Spinal cord (tissue), 10 donors: ENCODE results near the gene RBM39. TPM values are rescaled to one million over a fixed set of nuclear protein-coding genes. Genes with fewer than 3 reads are reported as not detected.

Experiments
- DNase-seq, 6 donors: peaks; one replicate each; pipeline versions ENCODE4 v3.0.0 to v3.0.0-alpha.2; 2013 to 2015; ENCODE audit warnings: low spot score in 6 of 6, low read depth in 4 of 6
- H3K27ac ChIP-seq: one replicate; pipeline ENCODE4 v1.5.1; 2013; ENCODE audit warnings: low read depth, low read length, control low read depth
- H3K27me3 ChIP-seq: one replicate; pipeline ENCODE4 v1.6.1; 2013; ENCODE audit warnings: low read length; ENCODE audit not compliant: control insufficient read depth, insufficient read depth
- H3K36me3 ChIP-seq: one replicate; pipeline ENCODE4 v1.6.1; 2013; ENCODE audit warnings: low read length; ENCODE audit not compliant: control insufficient read depth, insufficient read depth
- H3K4me1 ChIP-seq: one replicate; pipeline ENCODE4 v1.6.1; 2013; ENCODE audit warnings: low read length; ENCODE audit not compliant: control insufficient read depth, insufficient read depth
- H3K4me3 ChIP-seq: one replicate; pipeline ENCODE4 v1.5.1; 2013; ENCODE audit warnings: low read depth, low read length, control low read depth
- H3K9me3 ChIP-seq: one replicate; pipeline ENCODE4 v1.6.1; 2013; ENCODE audit warnings: low read length; ENCODE audit not compliant: control insufficient read depth, insufficient read depth
- WGBS: methylation state at CpG from one replicate; pipeline ENCODE4 v1.1.5; 2013; ENCODE audit warnings: missing lambda C conversion rate; ENCODE audit not compliant: insufficient coverage; 5-methylcytosine and 5-hydroxymethylcytosine counted together
- polyA plus RNA-seq, 2 donors: library from polyadenylated mRNA; unstranded; fragments of 120-200 nt; gene quantifications; one replicate each; pipeline ENCODE4 v1.2.1, GENCODE V29; 2013; ENCODE audit not compliant: insufficient read length in 2 of 2
- total RNA-seq, 2 donors: library from RNA; depleted of rRNA in 1 of 2; stranded (reverse); fragments of 120-200 nt in 1 of 2; fragments of >200 nt in 1 of 2; gene quantifications; one replicate each; pipeline versions ENCODE4 v1.2.3 to v1.2.4, GENCODE V29; 2013 to 2014
- donor health status: healthy.

The RBM39 gene
- total and polyA plus RNA-seq, 4 donors: 289 to 441 (median 352) TPM

DNA sequence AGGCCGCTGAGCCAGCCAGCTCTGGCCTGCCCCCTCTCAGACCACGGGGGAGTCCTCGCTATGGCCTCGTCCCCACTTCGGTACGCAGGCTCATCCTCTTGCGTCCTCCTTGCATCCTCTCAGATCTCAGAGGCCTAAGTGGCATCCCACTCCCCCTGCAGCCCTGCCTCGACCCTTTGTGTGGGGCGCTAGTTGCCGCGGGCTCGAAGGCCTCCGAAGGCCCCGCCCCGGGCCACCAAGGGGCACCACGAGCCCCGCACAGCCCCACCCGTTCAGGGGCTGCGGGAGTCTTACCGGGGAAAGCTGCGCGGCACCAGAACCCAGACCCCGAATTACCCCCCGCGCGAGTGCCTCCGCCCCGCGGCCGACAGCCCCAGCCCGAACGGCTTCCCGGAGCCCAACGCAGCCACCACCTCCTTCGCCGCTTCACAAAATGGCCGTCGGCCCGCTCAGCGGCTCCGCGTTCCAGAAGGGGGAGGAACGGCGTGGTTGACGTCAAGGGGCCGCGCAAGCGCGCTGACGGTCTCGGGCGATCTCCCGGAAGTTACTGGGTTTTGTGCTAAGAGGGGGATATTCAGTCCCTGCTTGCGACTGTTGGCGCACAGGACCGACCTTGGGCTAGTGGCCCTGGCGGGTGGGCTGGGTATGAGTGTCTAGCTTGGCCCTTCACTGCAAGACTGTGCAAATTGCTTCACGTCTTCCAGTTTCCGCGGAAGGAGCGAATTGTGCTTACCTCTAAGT, 77.4 kb downstream of the RBM39 start, which contains the start of the genes CPNE1 and RBM12:
Gene CPNE1, minus strand, starts transcription at position 435 of the 741 bp plus-strand sequence. CDS start 31,977 bp downstream, outside the sequence.
Gene RBM12, minus strand, starts transcription at position 435 of the 741 bp plus-strand sequence. CDS start 9,578 bp downstream, outside the sequence.
- Histone ChIP-seq H3K36me3 (peaks cover 3% of the 10 kb centered on the region), H3K9me3 (no peaks in the 10 kb centered on the region), H3K27ac (peak within 1 kb of the TSS; percentile 98), H3K4me1 (peaks cover 11% of the 10 kb centered on the region), H3K4me3 (peak within 1 kb of the TSS; percentile 93), H3K27me3 (no peaks in the 10 kb centered on the region)
- peak; percentile 80 to 98 (median 89) for DNase-seq
- WGBS: under 1% methylated on average over 57 of the region's 61 CpGs

DNA sequence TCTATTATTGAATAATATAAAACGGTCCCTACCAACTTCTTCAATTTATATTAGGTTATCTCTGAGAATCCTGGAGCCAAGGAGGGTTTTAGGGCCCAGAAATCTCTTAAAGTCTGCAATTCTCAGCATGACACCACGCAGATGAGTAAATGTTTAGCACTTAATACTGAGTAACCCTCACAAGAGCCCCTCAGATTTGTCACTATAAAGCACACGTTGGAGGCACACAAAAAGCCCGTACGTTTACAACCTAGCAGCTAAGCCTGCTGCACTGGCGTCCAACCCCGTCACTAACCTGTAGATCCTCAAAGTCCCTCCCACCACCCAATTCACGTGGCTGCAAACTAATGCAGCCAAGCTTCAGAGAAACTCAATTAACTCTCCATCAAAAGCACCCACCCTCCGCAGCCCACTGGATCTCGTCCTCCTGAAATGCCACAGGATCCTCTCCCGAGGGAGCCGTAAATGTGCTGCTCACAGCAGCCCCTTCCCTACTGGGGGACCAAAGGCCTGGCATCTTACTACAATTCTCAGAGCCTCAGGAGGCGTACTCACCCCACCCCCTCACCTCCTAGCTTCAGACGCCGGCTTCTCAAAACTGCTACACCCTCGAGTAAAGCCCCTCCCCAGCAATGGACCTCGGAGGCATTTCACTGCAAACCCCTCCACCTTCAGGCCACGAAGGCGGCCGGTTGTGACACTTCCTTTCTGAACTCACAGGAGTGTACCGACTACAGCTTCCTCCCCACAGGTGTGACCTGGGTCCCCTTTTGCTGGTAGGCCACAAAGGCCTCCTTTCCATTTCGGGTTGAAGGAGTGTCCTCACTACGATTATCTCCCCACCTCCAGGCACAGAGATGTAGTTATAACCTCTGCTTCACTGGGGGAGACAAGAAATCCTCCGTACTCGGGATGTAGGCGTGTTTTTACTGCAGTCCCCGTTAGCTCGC, 78.3 kb downstream of the RBM39 start:
- Histone ChIP-seq H3K9me3 (no peaks in the 10 kb centered on the region), H3K4me3 (peak overlapping the region; percentile 93), H3K27me3 (no peaks in the 10 kb centered on the region), H3K27ac (peak overlapping the region; percentile 98), H3K36me3 (peaks cover 2% of the 10 kb centered on the region), H3K4me1 (peaks cover 11% of the 10 kb centered on the region)
- DNase-seq: peak in 5 of 6 donors; percentile 20 to 73 (median 50)
- 0% methylated on average over 25 of the region's 28 CpGs for WGBS

DNA sequence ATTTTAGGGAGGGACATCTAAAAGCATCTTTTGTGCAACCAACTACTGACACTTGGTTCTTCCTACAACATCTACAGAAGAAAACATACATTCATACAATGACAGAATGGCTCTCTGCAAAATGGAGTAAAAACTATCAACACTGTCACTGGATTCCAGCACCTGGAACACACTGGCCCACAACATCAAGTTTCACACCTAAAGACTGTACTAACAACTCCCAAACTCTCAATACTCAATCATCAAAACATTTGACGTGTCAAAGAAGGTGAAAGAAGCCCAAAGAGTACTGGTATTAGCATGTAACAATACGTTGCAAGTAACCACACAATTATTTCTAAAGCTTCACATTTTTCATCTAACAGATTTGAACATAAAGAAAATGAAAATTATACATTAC, 79.5 kb downstream of the RBM39 start:
- no peaks in the 10 kb centered on the region for H3K36me3 ChIP-seq
- H3K4me1 ChIP-seq: peaks cover 11% of the 10 kb centered on the region
- WGBS: no CpG with 5 or more reads among the region's 2 CpGs
- H3K27ac ChIP-seq: no peak overlapping the region
- H3K9me3 ChIP-seq: no peaks in the 10 kb centered on the region
- H3K4me3 ChIP-seq: peak overlapping the region; percentile 93
- H3K27me3 ChIP-seq: no peaks in the 10 kb centered on the region
- no peak for DNase-seq

DNA sequence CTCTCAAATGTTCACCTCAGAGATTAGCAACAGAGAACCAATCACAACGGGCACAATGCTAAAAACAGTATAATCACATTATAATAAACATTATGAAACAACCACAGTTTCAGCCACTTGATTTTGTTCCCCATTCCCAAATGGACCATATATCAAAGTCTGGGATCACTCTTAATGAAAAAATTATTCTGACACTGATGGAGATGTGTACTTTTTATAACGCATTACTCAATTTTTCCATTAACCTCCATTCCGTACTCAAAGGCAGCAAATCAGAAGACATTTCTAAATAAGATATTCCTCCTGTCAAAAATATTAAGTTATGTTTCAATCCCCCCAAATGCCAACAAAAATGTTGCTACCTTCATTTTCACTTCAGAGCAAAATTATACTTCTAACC, 80.2 kb downstream of the RBM39 start:
- H3K4me1 ChIP-seq: peaks cover 11% of the 10 kb centered on the region
- DNase-seq: no peak
- 20% methylated on average over 1 of the region's 3 CpGs for WGBS
- H3K27me3 ChIP-seq: no peaks in the 10 kb centered on the region
- no peak overlapping the region for H3K4me3 ChIP-seq
- H3K9me3 ChIP-seq: no peaks in the 10 kb centered on the region
- no peaks in the 10 kb centered on the region for H3K36me3 ChIP-seq
- H3K27ac ChIP-seq: no peak overlapping the region

DNA sequence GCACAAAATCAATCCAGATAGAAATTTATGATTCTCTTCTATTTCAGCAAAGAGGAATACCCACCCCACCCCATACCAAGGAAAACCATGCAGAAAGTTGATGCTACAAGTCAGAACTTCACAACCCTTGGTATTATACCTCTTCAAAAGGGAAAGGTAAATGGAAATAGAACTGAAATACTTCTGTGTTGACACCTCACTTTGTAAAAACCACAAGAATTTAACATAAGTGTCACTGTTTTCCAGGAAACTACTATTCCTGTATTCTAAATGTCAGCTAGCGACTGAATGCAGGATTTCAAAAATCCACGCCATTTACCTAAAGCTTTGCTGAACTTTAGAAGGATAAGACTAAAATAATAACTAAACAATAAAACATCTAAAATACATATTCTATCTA, 81.0 kb downstream of the RBM39 start:
- DNase-seq: no peak
- no peak overlapping the region for H3K4me3 ChIP-seq
- H3K36me3 ChIP-seq: no peaks in the 10 kb centered on the region
- peaks cover 11% of the 10 kb centered on the region for H3K4me1 ChIP-seq
- WGBS: no CpG with 5 or more reads among the region's 2 CpGs
- H3K27me3 ChIP-seq: no peaks in the 10 kb centered on the region
- no peaks in the 10 kb centered on the region for H3K9me3 ChIP-seq
- no peak overlapping the region for H3K27ac ChIP-seq

DNA sequence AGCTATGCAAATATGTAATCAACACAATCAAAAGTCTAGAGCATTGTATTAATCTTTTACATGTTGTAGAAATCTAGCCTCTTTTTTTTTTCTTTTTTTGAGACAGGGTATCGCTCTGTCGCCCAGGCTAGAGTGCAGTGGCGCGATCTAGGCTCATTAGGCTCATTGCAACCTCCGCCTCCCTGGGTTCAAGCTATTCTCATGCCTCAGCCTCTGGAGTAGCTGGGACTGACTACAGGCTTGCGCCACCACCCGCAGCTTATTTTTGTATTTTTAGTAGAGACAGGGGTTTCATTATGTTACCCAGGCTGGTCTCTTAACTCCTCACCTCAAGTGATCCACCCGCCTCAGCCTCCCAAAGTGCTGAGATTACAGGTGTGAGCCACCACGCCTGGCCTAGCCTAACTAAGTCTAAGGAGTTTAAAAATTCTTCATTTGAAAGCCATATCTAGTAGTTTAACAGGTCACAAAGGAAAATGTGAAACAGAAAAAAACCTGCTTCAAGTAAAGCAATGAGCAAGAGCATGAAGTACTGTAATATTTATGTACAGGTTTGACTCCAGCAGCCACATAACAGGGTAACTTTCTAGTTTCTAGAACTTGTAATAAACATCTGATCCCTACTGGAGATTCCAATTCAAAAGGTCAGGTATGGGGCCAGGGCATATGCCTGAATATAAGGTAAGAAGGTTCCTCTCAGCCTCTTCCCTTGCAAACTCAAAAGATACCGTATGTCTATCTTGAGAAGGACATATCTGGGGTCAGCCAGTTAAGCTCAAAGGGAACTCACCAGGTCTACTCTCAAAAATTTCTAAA, 81.7 kb downstream of the RBM39 start:
- Histone ChIP-seq H3K27ac (no peak overlapping the region), H3K36me3 (no peaks in the 10 kb centered on the region), H3K27me3 (no peaks in the 10 kb centered on the region), H3K4me1 (peaks cover 11% of the 10 kb centered on the region), H3K4me3 (no peak overlapping the region), H3K9me3 (no peaks in the 10 kb centered on the region)
- DNase-seq: no peak
- WGBS: 83% methylated on average over 6 of the region's 10 CpGs

DNA sequence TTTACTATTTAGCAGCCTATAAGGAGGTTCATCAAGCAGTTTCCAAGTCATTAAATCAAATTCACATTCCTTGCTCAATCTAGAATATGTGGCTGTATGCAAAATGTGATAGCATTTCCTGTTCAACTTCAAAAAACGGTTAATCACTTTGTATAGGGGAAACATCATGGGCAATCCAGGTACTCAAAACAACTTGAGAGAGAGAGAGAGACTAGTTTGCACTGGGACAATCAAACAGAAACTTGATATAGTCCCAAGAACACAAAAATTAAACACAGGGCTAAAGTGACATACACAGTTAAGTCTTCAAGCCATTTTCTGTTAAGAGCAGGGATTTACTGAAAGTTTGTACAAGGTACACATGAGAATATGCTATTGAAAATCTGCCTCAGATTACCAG, 84.8 kb downstream of the RBM39 start:
- Histone ChIP-seq H3K4me1 (peaks cover 8% of the 10 kb centered on the region), H3K36me3 (peaks cover 18% of the 10 kb centered on the region), H3K27me3 (no peaks in the 10 kb centered on the region), H3K9me3 (no peaks in the 10 kb centered on the region), H3K27ac (no peak overlapping the region), H3K4me3 (no peak overlapping the region)
- no peak for DNase-seq
- no CpG with 5 or more reads among the region's 1 CpG for WGBS

DNA sequence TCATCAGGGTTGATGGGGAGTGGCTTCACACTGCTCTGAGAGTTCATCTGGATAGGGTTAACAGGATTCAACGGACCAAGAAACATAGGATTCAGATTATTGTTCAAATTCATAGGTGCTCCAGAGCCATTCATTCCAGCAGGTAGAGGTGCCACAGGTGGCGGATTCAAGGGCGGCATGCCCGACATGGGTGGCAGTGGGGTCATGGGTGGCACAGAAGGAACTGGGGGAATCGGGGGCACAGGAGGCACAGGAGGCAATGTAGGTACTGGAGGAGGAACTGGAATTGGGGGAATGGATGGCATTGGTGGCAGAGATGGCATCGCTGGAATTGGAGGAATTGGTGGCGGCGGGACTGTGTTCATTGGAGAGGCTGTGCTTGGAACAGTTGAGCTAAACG, 87.6 kb downstream of the RBM39 start:
- no peak overlapping the region for H3K4me3 ChIP-seq
- no peak overlapping the region for H3K27ac ChIP-seq
- no peak for DNase-seq
- peaks cover 4% of the 10 kb centered on the region for H3K4me1 ChIP-seq
- H3K36me3 ChIP-seq: peaks cover 19% of the 10 kb centered on the region
- no peaks in the 10 kb centered on the region for H3K27me3 ChIP-seq
- no peaks in the 10 kb centered on the region for H3K9me3 ChIP-seq
- 96% methylated on average over 9 of the region's 9 CpGs for WGBS

DNA sequence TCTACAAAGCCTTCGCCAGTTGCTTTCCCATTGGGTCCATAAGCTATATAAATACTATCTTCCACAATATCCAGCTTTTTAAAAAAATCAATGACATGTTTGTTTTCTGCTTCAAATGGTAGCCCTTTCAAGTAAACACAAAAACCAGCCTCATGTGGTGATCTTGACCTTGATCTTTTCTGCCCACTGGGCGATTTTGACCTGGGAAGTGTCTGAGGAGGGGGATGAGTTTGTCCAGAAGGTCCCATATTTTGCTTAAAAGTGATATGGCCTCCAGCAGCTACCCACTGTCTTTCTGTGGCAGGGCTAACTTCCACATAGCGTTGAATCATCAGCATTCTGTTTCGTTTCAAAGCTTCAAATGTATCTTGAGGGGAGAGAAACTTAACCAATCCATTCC, 88.2 kb downstream of the RBM39 start:
- H3K9me3 ChIP-seq: no peaks in the 10 kb centered on the region
- H3K36me3 ChIP-seq: peaks cover 19% of the 10 kb centered on the region
- DNase-seq: no peak
- H3K27me3 ChIP-seq: no peaks in the 10 kb centered on the region
- WGBS: 84% methylated on average over 2 of the region's 4 CpGs
- no peak overlapping the region for H3K27ac ChIP-seq
- H3K4me3 ChIP-seq: no peak overlapping the region
- H3K4me1 ChIP-seq: peaks cover 4% of the 10 kb centered on the region
